ENCODE results near the gene SP6. TPM values are rescaled to one million over a fixed set of nuclear protein-coding genes. Genes with fewer than 3 reads are reported as not detected.

SP6 gene
- total and polyA plus RNA-seq, 2 of the 8 experiments (the other 6 are each of a cell fraction or from before 2014, with no cell fraction given), result 1.2 to 1.5 TPM

- TF ChIP-seq, protein P1, sequence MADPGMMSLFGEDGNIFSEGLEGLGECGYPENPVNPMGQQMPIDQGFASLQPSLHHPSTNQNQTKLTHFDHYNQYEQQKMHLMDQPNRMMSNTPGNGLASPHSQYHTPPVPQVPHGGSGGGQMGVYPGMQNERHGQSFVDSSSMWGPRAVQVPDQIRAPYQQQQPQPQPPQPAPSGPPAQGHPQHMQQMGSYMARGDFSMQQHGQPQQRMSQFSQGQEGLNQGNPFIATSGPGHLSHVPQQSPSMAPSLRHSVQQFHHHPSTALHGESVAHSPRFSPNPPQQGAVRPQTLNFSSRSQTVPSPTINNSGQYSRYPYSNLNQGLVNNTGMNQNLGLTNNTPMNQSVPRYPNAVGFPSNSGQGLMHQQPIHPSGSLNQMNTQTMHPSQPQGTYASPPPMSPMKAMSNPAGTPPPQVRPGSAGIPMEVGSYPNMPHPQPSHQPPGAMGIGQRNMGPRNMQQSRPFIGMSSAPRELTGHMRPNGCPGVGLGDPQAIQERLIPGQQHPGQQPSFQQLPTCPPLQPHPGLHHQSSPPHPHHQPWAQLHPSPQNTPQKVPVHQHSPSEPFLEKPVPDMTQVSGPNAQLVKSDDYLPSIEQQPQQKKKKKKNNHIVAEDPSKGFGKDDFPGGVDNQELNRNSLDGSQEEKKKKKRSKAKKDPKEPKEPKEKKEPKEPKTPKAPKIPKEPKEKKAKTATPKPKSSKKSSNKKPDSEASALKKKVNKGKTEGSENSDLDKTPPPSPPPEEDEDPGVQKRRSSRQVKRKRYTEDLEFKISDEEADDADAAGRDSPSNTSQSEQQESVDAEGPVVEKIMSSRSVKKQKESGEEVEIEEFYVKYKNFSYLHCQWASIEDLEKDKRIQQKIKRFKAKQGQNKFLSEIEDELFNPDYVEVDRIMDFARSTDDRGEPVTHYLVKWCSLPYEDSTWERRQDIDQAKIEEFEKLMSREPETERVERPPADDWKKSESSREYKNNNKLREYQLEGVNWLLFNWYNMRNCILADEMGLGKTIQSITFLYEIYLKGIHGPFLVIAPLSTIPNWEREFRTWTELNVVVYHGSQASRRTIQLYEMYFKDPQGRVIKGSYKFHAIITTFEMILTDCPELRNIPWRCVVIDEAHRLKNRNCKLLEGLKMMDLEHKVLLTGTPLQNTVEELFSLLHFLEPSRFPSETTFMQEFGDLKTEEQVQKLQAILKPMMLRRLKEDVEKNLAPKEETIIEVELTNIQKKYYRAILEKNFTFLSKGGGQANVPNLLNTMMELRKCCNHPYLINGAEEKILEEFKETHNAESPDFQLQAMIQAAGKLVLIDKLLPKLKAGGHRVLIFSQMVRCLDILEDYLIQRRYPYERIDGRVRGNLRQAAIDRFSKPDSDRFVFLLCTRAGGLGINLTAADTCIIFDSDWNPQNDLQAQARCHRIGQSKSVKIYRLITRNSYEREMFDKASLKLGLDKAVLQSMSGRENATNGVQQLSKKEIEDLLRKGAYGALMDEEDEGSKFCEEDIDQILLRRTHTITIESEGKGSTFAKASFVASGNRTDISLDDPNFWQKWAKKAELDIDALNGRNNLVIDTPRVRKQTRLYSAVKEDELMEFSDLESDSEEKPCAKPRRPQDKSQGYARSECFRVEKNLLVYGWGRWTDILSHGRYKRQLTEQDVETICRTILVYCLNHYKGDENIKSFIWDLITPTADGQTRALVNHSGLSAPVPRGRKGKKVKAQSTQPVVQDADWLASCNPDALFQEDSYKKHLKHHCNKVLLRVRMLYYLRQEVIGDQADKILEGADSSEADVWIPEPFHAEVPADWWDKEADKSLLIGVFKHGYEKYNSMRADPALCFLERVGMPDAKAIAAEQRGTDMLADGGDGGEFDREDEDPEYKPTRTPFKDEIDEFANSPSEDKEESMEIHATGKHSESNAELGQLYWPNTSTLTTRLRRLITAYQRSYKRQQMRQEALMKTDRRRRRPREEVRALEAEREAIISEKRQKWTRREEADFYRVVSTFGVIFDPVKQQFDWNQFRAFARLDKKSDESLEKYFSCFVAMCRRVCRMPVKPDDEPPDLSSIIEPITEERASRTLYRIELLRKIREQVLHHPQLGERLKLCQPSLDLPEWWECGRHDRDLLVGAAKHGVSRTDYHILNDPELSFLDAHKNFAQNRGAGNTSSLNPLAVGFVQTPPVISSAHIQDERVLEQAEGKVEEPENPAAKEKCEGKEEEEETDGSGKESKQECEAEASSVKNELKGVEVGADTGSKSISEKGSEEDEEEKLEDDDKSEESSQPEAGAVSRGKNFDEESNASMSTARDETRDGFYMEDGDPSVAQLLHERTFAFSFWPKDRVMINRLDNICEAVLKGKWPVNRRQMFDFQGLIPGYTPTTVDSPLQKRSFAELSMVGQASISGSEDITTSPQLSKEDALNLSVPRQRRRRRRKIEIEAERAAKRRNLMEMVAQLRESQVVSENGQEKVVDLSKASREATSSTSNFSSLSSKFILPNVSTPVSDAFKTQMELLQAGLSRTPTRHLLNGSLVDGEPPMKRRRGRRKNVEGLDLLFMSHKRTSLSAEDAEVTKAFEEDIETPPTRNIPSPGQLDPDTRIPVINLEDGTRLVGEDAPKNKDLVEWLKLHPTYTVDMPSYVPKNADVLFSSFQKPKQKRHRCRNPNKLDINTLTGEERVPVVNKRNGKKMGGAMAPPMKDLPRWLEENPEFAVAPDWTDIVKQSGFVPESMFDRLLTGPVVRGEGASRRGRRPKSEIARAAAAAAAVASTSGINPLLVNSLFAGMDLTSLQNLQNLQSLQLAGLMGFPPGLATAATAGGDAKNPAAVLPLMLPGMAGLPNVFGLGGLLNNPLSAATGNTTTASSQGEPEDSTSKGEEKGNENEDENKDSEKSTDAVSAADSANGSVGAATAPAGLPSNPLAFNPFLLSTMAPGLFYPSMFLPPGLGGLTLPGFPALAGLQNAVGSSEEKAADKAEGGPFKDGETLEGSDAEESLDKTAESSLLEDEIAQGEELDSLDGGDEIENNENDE (IDR thresholded peaks at IDR 0.05; ENCODE audit: insufficient replicate concordance, low read length), result no peak
- no peak for TF ChIP-seq TAF1 (IDR thresholded peaks at IDR 0.05; ENCODE audit: low read depth, low read length)
- TF ChIP-seq SIX5 (IDR thresholded peaks at IDR 0.05; ENCODE audit: low read depth, low read length), result no peak
- TF ChIP-seq SRF (IDR thresholded peaks at IDR 0.05; ENCODE audit: low read depth, low read length), result no peak
- no peak for TF ChIP-seq SUZ12 (IDR thresholded peaks at IDR 0.05; ENCODE audit: low read length)
- TF ChIP-seq CBX8 (IDR thresholded peaks at IDR 0.05; ENCODE audit: borderline replicate concordance, low read depth, low read length), result no peak
- no peak for TF ChIP-seq CTBP2 (IDR thresholded peaks at IDR 0.05; ENCODE audit: borderline replicate concordance, insufficient read depth, insufficient read length, low read length)
- no peak for TF ChIP-seq CEBPB (IDR thresholded peaks at IDR 0.05; ENCODE audit: low read depth, low read length)
- TF ChIP-seq CBX5 (IDR thresholded peaks at IDR 0.05; ENCODE audit: low read depth, low read length), result no peak
- TF ChIP-seq POLR2A (IDR thresholded peaks at IDR 0.05; ENCODE audit: control extremely low read depth in 1 of 2, low read depth in 2 of 2, low read length in 2 of 2), result no peak
- no peak for TF ChIP-seq RNF2 (IDR thresholded peaks at IDR 0.05; ENCODE audit: borderline replicate concordance, low read depth, low read length, missing control alignments, poor library complexity, severe bottlenecking)
- TF ChIP-seq NANOG (IDR thresholded peaks at IDR 0.05; ENCODE audit: insufficient read depth, low read depth, low read length, poor library complexity, severe bottlenecking), result no peak
Measured at GRCh38 chr17:47869114-47869513, 18.2 kb upstream of the SP6 start (continued).

All from H1 (cell line).